Activated CD4-positive, alpha-beta T cell treated with anti-CD3 and anti-CD28 coated beads, Interleukin-2, amount 50 U/mL, for 1 hour (primary cell): ENCODE results near the gene TUSC2.
"Not testable (repeated sequence)": the region's sequence is repeated elsewhere in the genome, so short reads cannot be mapped to it uniquely, and the experiment has no call there.

Source experiments
- DNase-seq: peaks from one replicate; pipeline ENCODE4 v3.0.0-alpha.2; 2020

TUSC2 gene

GRCh38 chr3:50316657-50317242 lies 11.3 kb downstream of the TUSC2 start:
- DNase-seq, result peak; percentile 73

- no peak for DNase-seq
Measured at GRCh38 chr3:50314816-50315215, 13.2 kb downstream of the TUSC2 start.

GRCh38 chr3:50314342-50314741 lies 13.7 kb downstream of the TUSC2 start:
- DNase-seq, result no peak

- DNase-seq, result not testable (repeated sequence)
Measured at GRCh38 chr3:50312041-50312440, 16.0 kb downstream of the TUSC2 start.

GRCh38 chr3:50304601-50305000 lies 23.4 kb downstream of the TUSC2 start:
- no peak for DNase-seq

- DNase-seq, result no peak
Measured at GRCh38 chr3:50303013-50303815, 24.8 kb downstream of the TUSC2 start, which contains the start of gene HYAL1. HYAL1 (minus strand) TSS chr3:50303574; CDS start chr3:50302956, 618 bp downstream.

GRCh38 chr3:50302095-50303012 lies 25.7 kb downstream of the TUSC2 start:
- no peak for DNase-seq

- no peak for DNase-seq
Measured at GRCh38 chr3:50300681-50301254, 27.3 kb downstream of the TUSC2 start.

GRCh38 chr3:50299929-50300680 lies 27.9 kb downstream of the TUSC2 start:
- DNase-seq, result no peak

GRCh38 chr3:50299638-50299928 lies 28.4 kb downstream of the TUSC2 start:
- DNase-seq, result no peak

GRCh38 chr3:50298836-50299637 lies 29.0 kb downstream of the TUSC2 start, which contains the start of the genes HYAL3 and NAA80:
HYAL3 (minus strand) TSS chr3:50299405; CDS start chr3:50295602, 3,803 bp downstream.
NAA80 (minus strand) TSS chr3:50299405; CDS start chr3:50297463, 1,942 bp downstream.
- DNase-seq, result peak; percentile 99

- DNase-seq, result no peak
Measured at GRCh38 chr3:50297896-50298725, 29.9 kb downstream of the TUSC2 start.

GRCh38 chr3:50297384-50297775 lies 30.6 kb downstream of the TUSC2 start:
- no peak for DNase-seq

- DNase-seq, result no peak
Measured at GRCh38 chr3:50296721-50297383, 31.2 kb downstream of the TUSC2 start.

GRCh38 chr3:50295553-50296431 lies 32.2 kb downstream of the TUSC2 start:
- no peak for DNase-seq

- DNase-seq, result no peak
Measured at GRCh38 chr3:50294492-50295403, 33.3 kb downstream of the TUSC2 start.

- no peak for DNase-seq
Measured at GRCh38 chr3:50294089-50294488, 33.9 kb downstream of the TUSC2 start.
